ENCODE results near the gene RBCK1.

GRCh38 chr20:419556-420165, 11.6 kb downstream of the RBCK1 start:
- TF ChIP-seq POLR2AphosphoS5 (IDR thresholded peaks at IDR 0.05) (no peak), CTCF (IDR thresholded peaks at IDR 0.05) (no peak), POLR2A (IDR thresholded peaks at IDR 0.05) (no peak)

All from stomach (tissue), 4 donors.